GM21576 (cell line): ENCODE measurements around the gene RAB20.
"Not testable (repeated sequence)": the region's sequence is repeated elsewhere in the genome, so short reads cannot be mapped to it uniquely, and the experiment has no call there.

Experiments
- ATAC-seq: cut with Tn5 transposase; IDR thresholded peaks from one replicate; pipeline ENCODE4 v1.9.1; 2021; ENCODE audit warnings: mild to moderate bottlenecking, moderate library complexity; ENCODE audit not compliant: unreplicated experiment

The RAB20 gene

GRCh38 chr13:110576070-110576394 is 14.5 kb upstream of the RAB20 start:
- ATAC-seq, result no peak

GRCh38 chr13:110575322-110576069 is 14.0 kb upstream of the RAB20 start:
- peak; percentile 80 for ATAC-seq

GRCh38 chr13:110574161-110574560 is 12.6 kb upstream of the RAB20 start:
- no peak for ATAC-seq

GRCh38 chr13:110572778-110573118 is 11.2 kb upstream of the RAB20 start:
- ATAC-seq, result peak; percentile 59

- no peak for ATAC-seq
These were observed 10.6 kb upstream of the RAB20 start for GRCh38 chr13:110571896-110572777.

- no peak for ATAC-seq
These were observed 9.4 kb upstream of the RAB20 start for GRCh38 chr13:110570886-110571285.

GRCh38 chr13:110569962-110570361 is 8.4 kb upstream of the RAB20 start:
- ATAC-seq, result not testable (repeated sequence)

GRCh38 chr13:110568612-110569011 is 7.1 kb upstream of the RAB20 start:
- no peak for ATAC-seq

- ATAC-seq, result no peak
These were observed 4.6 kb upstream of the RAB20 start for GRCh38 chr13:110566171-110566570.

GRCh38 chr13:110565296-110565695 is 3.8 kb upstream of the RAB20 start:
- ATAC-seq, result no peak

- no peak for ATAC-seq
These were observed 3.0 kb upstream of the RAB20 start for GRCh38 chr13:110564472-110564985.

GRCh38 chr13:110563463-110563774 is 1.9 kb upstream of the RAB20 start:
- no peak for ATAC-seq

GRCh38 chr13:110562696-110563462 is 1.4 kb upstream of the RAB20 start:
- no peak for ATAC-seq

GRCh38 chr13:110562036-110562597 is 595 bp upstream of the RAB20 start:
- ATAC-seq, result no peak

GRCh38 chr13:110560601-110561343 is 750 bp downstream of the RAB20 start:
- ATAC-seq, result no peak

- no peak for ATAC-seq
These were observed 1.5 kb downstream of the RAB20 start for GRCh38 chr13:110559986-110560385.

- ATAC-seq, result no peak
These were observed 2.0 kb downstream of the RAB20 start for GRCh38 chr13:110559429-110559943.

GRCh38 chr13:110557610-110558305 is 3.8 kb downstream of the RAB20 start:
- ATAC-seq, result no peak

GRCh38 chr13:110557082-110557481 is 4.4 kb downstream of the RAB20 start:
- no peak for ATAC-seq

- ATAC-seq, result no peak
These were observed 5.3 kb downstream of the RAB20 start for GRCh38 chr13:110556224-110556606.
